H1 (cell line): ENCODE measurements around the gene KCNC3.

Experiments
- JUN ChIP-seq: IDR thresholded peaks from 2 replicates; pipeline ENCODE4 v1.6.1; 2011; ENCODE audit warnings: low read depth, mild to moderate bottlenecking, improper control_type of control experiment, low read length
- RBBP5 ChIP-seq: IDR thresholded peaks from 2 replicates; pipeline ENCODE4 v1.7.1; 2012; ENCODE audit warnings: low read depth, mild to moderate bottlenecking, inconsistent platforms, low read length, moderate library complexity, borderline replicate concordance
- SAP30 ChIP-seq: fragments of 300-600 bp; sonication (generic); IDR thresholded peaks from 2 replicates; pipeline ENCODE4 v1.7.1; 2012; ENCODE audit warnings: low read length, moderate library complexity, mild to moderate bottlenecking, inconsistent platforms; ENCODE audit not compliant: insufficient read depth, insufficient replicate concordance

DNA sequence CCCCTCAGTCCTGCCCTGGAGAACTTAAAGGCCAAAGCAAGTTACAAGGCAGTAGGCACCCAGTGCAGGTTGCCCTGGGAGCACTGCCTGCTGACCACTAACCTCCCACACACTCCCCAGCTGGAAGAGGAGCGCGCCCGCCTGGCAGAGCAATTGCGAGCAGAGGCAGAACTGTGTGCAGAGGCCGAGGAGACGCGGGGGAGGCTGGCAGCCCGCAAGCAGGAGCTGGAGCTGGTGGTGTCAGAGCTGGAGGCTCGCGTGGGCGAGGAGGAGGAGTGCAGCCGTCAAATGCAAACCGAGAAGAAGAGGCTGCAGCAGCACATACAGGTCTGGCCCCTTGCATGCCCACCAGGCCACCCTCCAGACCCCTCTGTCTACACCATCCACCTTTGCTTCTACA is 61.1 kb downstream of the KCNC3 start:
- TF ChIP-seq RBBP5, result no peak
- no peak for TF ChIP-seq SAP30
- TF ChIP-seq JUN, result no peak
